Stimulated activated CD4-positive, alpha-beta T cell treated with anti-CD3 and anti-CD28 coated beads, Interleukin-12 subunit alpha, Interleukin-12 subunit beta, amount 100 ng/mL, for 24 hours (primary cell): ENCODE data around the gene NEK9.
"Not testable (repeated sequence)": the region's sequence is repeated elsewhere in the genome, so short reads cannot be mapped to it uniquely, and the experiment has no call there.

Experiments used
- DNase-seq, 2 experiments: peaks; one replicate each; pipeline ENCODE4 v3.0.0-alpha.2; 2020; ENCODE audit warnings: low read depth in 2 of 2

NEK9 gene

DNA sequence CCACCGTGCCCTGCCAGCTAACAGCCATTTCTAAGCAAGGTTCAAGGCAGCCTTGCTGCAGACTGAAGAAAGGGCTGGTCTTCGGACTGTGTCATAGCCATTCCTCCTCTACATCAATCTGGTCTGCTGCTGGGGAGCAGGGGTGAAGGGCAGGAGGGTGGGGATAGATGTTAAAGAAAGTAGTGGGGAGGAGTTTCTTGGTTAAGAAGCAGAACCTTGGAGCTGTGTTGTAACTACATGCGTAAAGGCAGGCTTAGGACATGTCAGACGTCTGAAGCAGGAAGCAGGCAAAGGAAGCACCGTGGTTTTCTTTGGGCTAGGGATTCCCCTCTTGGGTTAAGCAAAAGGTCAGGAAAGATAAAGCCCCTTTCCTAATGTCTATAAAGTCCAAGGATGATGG lies 18.1 kb upstream of the NEK9 start:
- DNase-seq = no peak

DNA sequence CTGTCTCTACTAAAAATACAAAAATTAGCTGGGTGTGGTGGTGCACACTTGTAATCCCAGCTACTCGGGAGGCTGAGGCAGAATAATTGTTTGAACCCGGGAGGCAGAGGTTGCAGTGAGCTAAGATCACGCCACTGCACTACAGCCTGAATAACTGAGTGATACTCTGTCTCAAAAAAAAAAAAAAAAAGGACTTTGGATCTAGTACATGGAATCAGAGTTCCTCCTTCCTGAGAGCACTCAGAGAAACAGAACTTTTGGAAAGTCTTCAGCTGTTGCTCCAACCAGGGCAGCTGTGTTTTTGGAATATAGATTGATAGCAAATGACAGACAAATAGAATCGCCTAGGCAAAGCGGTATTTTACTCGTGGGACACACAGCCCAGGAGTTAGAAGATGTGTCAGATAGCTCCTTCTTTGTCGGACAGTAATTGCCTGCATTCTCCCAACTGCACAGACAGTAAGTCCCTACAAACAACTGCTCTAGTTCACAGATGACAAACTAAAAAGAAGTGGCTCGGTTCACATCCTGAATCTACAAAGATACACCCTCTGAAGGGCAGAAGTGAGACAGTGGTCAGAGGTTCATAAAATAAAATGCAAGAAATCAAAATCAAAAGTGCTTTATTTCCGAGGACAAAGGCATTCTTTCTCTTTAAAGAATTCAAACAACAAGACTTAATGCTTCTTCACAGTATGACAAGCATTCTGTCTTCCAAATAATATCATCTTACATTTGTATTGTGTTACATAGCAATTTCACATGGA lies 17.1 kb upstream of the NEK9 start:
- DNase-seq = no peak

DNA sequence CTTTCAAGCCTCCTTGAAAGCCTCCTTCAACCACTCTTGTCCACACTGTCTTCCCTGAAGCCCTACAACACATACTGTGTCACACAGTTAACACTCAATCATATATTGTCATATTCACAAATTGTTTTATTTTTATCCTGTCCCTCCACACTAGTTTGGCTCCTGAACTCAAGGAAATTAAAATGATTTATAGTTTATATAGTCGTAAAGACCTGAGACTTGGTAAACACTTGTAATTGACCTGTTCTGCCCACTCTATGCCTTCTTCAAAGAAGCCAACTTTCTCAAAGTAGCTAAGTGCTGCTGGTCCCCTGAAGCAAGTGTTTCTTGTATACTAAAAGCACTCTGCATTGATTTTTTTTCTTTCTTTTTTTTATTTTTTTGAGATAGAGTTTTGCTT lies 15.6 kb upstream of the NEK9 start:
- DNase-seq = no peak

DNA sequence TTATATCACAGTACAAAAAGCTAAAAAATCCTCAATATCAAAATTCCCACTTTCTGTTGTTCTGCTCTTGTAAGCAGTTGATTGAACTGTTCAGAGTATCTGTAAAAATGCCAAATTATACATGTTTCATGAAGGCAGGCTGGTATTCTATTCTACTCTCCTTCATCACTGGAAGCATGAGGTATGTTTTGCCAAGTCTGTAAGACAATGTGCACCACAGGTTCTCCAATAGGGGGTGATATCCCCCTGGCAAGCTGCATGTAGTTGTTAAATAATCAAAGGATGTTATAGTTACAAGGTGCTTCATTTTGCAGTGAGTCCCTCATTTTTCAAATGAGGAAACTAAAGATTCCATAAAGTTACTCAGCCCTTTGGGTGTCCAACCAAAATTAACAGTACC lies 15.1 kb upstream of the NEK9 start:
- no peak for DNase-seq

DNA sequence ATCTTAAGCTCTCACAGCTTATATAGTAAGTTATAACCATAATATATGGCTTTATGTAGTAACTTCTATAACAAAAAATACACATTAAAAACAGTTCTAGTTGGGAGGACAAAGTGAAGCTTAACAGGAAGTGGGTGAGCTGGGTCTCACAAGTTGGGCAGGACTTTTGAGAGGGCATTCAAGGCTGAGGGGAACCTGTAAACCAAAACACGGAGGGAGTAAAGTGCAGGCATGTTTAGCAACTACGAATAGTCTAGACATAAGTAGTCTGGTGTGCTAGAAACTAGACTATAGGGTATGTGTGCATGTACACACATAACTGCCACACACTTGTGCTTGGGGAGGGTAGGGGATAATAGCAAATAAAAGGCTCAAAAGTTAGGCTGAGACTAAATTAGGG lies 14.2 kb upstream of the NEK9 start:
- no peak for DNase-seq

DNA sequence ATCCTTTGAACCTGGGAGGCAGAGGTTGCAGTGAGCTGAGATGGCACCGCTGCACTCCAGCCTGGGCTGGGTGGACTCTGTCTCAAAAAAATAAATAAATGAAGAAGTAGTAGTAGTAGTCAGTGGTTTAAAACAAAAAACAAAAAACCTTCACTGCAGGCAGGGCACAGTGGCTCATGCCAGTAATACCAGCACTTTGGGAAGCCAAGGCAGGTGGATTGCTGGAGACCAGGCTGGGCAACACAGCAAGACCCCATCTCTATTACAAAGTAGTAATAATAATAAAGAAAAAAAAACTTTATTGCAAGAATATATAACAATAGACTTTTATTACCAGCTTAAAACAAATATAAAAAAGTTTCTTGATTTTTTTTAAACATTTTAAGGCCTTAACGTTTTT lies 13.8 kb upstream of the NEK9 start:
- DNase-seq = no peak

DNA sequence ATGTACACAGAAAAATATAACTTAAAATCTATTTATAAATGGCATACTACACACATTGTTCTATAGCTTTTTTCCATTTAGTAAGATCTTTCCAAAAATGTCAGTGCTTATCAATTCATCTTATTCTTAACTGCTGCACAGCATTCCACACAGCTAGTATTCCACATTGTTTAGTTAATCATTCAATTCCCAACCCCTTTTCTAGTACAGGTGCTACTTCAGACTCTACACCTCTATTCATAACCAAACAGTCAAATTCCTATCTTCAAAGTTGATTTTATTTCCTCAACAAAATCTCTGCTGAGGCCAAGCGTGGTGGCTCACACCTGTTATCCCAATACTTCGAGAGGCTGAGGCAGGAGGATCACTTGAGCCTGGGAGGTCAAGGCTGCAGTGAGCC lies 12.3 kb upstream of the NEK9 start:
- no peak for DNase-seq

DNA sequence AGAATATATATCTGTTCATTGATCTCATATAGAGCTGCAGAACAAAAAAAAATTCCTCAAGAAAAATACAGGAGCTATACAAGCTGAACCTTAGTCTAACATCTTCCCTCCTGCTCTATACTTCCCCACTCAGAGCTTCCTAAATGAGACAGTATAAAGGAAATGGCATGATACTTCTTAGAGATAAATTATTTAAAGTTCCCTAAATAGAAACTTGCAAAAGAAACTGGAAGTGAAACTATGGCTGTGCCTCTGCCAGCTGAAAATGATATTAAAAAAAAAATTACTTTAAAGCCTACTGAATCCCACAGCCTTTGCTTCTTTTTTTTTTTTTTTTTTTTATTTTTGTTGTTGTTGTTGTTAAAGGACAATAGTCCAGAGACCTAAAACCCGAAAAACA lies 11.6 kb upstream of the NEK9 start:
- DNase-seq = no peak

DNA sequence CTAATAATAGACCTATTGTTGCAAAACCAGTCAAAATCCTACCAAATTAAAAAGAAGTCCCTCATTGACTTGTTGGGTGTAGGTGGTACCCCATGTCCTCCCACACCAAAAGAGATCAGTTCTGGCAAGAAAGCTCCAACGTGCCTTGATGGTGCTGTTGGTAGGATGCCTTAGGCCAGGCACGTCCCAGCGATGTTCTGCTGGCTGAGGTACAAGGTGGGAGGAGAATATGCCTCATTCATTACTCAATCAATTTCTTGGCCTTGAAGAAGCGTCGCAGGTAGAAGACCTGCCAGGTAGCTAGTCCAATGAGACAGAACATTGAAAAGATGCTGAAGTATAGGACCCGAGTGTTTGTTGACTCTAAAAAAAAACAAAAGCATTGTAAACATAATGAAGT lies 7.8 kb upstream of the NEK9 start:
- DNase-seq = no peak

DNA sequence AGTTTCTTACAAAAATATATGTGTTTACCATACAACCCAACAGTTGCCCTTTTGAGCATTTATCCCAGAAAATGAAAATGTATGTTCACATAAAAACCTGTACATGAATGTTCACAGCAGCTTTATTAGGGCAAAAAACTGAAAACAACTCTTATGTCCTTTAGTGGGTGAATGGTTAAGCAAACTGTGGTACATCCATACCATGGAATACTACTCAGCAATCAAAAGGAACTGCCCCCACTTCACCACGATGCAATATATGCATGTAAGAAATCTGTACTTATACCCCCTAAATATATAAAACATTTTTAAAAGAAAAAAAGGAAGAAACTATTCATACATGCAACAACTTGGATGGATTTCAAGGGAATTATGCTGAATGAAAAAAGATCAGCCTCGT lies 6.7 kb upstream of the NEK9 start:
- DNase-seq = no peak

DNA sequence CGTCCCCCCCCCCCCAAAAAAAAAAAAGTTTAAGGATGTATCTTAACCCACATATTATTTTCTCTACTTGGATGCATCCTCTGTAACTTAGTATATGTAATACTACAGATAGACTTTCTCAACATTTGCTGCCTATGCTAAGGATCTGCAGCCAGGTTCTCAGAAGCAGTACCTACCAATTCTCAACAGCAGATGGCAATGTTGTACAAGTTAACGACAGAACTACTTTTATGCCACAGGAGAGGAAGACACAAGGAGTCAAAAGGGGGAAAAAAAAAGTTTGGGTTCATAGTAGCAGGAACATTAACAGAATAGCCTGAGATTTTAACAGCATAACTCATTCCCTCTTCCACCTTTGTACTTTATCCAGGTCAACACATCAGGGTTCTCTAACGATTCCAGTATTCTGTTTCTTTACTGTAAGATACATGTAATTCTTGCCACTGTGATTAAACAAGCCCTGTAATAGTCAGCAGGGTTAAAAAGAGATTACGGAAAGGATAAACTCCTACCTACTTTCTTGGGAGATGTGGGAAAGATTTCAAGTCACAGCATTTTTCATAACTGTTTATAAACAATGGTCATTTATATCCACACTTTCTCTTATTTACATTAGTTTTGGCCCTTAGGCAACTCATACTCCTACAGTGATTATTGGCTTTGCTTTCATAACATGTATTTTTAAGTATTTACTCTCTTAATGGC lies 5.7 kb upstream of the NEK9 start:
- peak in 1 of 2 experiments; percentile 11 for DNase-seq

DNA sequence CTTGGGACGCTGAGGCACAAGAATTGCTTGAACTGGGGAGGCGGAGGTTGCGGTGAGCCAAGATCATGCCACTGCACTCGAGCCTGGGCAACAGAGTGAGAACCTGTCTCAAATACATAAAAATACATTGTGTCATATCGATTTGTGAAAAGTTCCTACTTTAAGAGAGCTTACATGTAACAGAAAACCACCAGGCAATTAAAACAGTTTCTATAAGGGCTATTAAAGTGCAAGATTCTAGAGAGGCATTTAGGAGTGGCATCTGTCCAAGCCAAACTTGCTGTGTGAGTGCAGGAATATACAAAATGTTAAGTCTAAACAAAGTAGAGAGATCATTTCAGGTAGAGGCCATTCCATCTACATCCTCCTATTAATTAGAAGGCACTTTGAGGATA lies 1.7 kb upstream of the NEK9 start:
- no peak for DNase-seq

DNA sequence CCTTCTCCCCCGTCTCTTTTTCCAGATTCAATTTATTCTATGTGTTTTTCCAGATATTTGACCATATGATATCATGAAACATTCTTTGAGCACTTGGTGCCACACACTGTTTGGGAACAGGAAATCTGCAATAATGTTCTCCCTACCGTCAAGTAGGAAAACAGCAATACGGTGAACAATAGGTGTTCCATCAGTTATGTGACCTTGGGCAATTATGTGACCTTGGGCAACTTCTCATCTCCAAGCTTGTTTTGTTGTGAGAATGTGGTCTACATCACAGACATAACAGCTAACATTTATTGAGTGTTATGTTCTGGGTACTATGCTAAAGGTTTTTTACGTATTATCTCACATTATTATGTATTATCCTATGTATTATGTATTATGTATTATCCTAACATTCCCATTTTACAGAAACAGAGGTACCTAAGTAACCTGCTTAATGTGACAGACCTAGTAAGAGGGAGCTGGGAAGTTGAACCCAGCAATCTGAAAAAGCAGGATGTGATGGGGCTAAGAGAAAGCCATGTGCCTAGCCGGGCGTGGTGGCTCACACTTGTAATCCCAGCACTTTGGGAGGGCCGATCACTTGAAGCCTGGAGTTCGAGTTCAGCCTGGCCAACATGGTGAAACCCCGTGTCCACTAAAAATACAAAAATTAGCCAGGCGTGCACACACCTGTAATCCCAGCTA lies 1.2 kb upstream of the NEK9 start:
- no peak for DNase-seq

DNA sequence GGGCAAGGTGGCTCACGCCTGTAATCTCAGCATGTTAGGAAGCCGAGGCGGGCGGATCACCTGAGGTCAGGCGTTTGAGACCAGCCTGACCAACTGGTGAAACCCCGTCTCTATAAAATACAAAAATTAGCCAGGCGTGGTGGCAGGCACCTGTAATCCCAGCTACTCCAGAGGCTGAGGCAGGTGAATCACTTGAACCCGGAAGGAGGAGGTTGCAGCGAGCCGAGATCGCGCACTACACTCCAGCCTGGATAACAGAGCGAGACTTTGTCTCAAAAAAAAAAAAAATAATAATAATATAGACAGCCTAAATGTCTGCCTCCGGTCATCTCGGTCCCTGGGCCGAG lies 599 bp upstream of the NEK9 start:
- not testable (repeated sequence) for DNase-seq

DNA sequence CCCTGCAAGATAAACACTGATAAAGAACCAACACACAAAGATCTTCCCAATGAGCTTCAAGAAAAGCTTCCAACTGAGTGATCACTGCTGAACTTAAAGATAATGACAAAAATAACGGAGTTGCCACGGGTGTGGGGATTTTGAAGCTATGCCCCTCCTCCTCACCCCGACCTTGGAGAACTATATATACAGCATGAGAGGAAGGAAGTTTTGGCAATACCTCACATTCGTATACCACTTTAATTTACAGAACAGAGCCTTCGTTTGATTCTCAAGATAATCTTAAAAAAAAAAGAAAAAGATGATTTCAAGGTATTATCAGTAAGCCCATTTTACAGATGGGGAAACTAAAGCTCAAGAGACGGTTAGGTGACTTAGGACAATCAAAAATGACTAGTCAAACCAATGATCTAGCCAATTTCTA lies 715 bp downstream of the NEK9 start:
- no peak for DNase-seq

DNA sequence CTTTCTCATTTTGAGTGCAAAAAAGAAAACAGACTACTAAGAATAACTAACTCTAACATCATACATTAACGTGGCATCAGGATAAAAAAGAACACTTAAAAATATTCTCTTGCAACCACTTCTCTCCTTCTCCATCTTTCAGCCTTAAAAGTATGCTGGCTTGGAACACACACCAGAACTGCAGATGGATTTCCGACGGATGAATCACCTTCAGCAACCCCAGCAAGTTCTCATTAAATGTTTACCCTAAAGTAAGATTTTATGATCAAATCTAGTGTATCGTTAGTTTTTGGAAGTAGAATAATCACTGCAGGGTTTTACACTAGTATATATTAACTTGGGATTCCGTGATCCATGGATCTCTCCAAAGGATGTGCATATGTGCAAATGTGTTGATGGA lies 1.2 kb downstream of the NEK9 start:
- no peak for DNase-seq

DNA sequence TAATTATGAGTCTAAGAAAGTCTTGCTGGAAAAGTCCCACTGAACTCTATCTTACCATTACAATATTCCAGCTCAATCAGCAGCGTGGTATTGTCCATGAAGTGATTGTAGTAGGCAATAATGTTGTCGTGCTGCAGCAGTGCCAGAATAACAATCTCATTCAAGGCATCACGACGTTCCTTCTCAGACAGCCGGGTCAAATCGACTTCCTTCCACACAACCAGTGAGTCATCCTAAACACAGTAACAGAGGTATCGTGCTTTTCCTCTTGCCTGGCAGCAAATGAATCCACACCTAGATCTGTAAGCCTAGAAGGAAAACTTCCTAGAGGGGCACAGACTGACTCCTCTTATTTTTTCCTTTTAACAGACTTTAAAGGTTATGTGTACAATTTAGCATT lies 2.9 kb downstream of the NEK9 start:
- DNase-seq = no peak

DNA sequence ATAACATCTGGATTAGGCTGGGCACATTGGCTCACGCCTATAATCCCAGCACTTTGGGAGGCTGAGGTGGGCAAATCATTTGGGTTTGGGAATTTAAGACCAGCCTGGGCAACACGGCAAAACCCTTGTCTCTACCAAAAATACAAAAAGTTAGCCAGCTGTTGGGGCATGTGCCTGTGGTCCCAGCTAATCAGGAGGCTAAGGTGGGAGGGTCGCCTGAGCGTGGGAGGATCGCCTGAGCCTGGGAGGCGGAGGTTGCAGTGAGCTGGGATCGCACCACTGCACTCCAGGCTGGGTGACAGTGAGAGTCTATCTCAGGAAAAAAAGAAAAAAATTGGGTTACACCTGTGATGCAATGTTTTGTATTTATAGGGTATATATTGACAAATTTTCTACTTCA lies 5.3 kb downstream of the NEK9 start:
- DNase-seq = no peak

DNA sequence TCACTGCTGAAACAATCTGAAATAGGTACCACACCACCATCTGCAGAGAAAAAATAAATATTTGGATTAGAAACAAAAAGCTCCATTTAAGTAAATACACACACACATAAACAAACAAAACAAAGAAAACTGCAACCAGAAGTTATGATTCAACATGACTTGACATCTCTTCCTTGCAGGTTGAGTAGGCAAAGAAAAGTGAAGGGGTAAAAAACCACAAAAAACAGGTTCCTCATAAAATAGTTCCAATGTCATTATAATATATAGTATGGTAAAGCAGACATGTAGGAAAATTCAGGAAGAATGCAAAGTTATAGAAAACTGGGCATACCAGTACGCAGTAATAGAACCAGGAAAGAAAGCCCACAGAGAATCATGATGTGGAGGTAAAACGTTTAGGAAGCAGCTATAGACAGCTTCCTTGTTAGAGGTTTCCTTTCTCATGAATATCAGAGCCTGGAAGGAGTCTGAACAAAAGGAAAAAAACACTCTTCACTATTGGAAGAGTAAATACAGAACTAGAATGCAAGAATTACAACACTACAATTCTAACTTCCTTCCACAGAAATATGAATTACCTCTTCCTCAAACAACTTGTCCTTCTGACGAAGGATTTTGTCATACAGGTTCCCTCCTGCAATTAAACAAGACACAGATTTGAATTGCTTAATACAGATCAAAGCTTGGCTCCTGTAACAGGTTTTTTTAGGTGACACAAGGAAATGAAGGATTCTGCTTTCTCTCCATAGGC lies 6.1 kb downstream of the NEK9 start:
- no peak for DNase-seq

DNA sequence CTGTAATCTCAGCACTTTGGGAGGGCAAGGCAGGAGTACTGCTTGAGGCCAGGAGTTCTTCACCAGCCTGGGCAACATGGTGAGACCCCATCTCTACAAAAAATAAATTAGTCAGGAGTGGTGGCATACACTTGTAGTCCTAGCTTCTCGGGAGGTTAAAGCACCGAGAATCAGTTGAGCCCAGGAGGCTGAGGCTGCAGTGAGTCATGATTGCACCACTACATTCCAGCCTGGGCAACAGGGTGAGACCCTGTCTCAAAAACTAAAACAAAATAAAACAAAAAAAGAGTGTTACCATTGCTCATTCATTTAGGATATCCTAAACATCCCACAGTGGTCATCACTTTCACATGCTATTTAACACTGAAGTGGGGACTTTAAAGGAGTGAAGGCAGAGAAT lies 7.8 kb downstream of the NEK9 start:
- no peak for DNase-seq

DNA sequence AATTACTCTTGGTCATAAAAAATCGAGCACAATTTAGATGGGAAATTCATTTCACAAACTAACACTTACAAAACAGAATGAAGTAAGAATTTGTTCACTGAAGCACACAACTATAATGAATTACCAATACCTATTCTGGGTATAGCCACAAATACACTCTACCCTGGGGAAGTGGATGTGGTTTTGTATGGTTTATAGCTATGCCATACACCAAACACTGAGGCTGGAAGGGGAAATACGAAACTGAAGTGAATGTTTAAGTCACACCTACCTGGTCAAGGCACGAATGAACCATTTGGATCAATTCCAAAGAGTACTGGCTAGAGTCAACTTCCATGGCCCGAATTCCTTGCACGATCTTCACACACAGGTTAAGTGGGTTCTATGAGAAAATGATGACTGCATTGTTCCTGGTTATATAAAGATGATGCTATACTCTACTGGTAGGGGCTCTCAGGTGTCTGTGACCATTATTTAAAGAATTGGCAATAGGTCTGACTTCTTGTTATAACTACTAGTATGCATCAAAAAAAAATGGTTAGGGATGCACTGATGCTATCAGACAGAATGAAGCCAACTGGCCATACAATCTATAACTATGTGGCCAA lies 12.8 kb downstream of the NEK9 start:
- no peak for DNase-seq

DNA sequence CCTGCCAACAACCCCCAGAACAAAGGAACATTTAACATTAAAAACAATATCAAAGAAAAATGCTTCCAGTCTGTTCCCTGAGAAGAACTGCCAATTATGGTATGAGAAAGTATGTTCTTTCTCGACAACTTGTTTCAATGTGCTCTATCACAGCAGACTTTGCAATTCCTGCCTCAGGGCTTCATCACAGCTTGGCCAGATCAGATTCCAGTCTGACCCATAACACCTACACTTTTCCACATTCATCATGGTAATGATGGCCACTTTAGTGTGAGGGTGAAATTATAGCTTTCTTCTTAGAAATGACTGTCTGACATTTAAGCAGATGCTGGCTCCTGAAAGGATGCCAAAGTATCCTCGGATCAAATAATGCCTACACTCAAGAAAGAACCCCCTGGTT lies 17.0 kb downstream of the NEK9 start:
- no peak for DNase-seq
